Measurements from ENCODE around the gene SPPL2B. TPM values are rescaled to one million over a fixed set of nuclear protein-coding genes. Genes with fewer than 3 reads are reported as not detected.

Gene SPPL2B
- total and polyA plus RNA-seq, 8 donors, result 13.6 to 450 (median 74.1) TPM

DNA sequence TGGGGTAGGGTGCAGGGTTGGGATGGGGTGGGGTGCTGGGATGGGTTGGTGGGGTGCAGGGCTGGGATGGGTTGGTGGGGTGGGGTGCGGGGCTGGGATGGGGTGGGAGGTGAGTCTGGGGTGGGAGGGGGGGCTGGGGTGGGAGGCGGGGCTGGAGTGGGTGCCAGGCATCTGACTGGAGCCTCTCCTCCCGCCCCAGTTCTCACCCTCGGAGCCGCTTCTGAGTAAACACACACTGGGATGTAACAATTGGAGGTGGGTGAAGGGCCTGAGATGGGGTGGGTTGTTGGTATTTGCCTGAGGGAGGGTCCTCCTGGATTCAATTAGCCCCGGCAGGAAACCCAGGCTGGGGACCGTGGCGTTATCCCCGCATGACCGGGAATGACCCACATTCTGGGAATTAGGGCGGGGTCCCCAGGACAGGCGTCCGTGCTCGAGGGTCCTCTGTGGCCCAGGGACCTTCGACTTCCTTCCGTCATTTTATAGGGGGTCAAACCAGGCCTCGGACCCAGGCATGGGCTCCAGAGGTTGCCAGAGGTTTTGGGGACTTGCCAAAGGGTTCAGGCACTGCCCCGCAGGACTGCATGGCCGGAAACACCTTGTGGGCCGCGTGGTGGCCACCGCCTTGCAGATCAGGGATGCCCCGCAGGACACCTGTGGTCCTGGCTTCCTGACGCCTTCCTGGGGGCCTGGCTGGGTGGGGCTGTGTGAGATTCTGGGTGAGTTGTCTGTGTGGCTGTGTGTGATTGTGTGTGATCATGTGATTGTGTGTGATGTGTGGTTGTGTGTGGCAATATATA is 33.0 kb downstream of the SPPL2B start:
- no peaks in the 10 kb centered on the region for H3K36me3 ChIP-seq
- H3K27me3 ChIP-seq, result peaks cover 0 to 82% (median 36%) of the 10 kb centered on the region in 3 donors
- intact Hi-C loops (cut with DNase I; ENCODE audit: low total_unique reads), result no loop called here
- H3K27ac ChIP-seq, result no peak overlapping the region
- H3K4me3 ChIP-seq, result no peak overlapping the region
- no peak for DNase-seq
- H3K4me1 ChIP-seq, result peaks cover 0 to 11% (median 4%) of the 10 kb centered on the region in 4 donors
- H3K9me3 ChIP-seq, result no peaks in the 10 kb centered on the region
- 20 to 32% (median 24%) methylated on average over 16 to 24 of the region's 24 CpGs for WGBS, 5 donors
- no peak for TF ChIP-seq POLR2A (IDR thresholded peaks at IDR 0.05)
- no peak for TF ChIP-seq EP300 (IDR thresholded peaks at IDR 0.05)
- TF ChIP-seq, protein P1, sequence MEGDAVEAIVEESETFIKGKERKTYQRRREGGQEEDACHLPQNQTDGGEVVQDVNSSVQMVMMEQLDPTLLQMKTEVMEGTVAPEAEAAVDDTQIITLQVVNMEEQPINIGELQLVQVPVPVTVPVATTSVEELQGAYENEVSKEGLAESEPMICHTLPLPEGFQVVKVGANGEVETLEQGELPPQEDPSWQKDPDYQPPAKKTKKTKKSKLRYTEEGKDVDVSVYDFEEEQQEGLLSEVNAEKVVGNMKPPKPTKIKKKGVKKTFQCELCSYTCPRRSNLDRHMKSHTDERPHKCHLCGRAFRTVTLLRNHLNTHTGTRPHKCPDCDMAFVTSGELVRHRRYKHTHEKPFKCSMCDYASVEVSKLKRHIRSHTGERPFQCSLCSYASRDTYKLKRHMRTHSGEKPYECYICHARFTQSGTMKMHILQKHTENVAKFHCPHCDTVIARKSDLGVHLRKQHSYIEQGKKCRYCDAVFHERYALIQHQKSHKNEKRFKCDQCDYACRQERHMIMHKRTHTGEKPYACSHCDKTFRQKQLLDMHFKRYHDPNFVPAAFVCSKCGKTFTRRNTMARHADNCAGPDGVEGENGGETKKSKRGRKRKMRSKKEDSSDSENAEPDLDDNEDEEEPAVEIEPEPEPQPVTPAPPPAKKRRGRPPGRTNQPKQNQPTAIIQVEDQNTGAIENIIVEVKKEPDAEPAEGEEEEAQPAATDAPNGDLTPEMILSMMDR (IDR thresholded peaks at IDR 0.05), result no peak
- no peak for TF ChIP-seq POLR2AphosphoS5 (IDR thresholded peaks at IDR 0.05)

DNA sequence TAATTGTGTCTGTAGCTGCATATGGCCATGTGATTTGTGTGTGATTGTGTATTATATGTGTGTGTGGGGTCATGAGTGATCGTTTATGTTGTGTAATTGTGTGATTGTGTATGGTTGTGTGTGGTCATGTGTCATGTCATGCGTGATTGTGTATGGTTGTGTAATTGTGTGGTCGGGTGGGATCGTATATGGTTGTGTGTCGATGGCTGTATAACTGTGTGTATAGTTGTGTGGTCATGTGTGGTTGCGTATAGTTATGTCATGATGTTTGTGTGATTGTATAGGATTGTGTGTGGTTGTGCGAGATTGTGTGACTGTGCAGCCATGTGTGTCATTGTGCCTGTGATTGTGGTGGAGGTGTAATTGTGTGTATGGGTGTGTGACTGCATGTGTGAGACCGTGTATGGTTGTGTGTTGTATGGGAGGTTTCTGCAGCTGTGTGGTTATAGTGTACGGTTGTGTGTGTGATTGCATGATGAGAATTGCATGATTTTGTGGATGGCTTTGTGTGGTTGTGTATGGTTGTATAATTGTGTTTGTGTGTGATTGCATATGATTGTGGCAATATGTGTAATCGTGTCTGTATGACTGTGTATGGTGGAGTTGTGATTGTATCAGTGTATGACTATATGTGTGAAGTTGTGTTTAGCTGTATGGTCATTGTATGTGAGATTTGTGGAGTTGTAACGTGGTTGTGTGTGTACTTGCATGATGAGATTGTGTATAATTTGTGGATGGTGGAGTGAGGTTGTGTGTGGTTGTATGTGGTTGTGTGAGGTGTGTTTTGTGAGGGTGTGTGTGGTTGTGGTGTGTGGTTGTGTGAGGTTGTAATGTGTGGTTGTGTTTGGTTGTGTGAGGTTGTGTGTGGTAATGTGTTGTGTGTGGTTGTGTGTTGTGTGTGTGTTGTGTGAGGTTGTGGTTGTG is 33.8 kb downstream of the SPPL2B start:
- no peaks in the 10 kb centered on the region for H3K9me3 ChIP-seq
- intact Hi-C loops (cut with DNase I; ENCODE audit: low total_unique reads), result no loop called here
- H3K4me1 ChIP-seq, result peaks cover 0 to 11% (median 4%) of the 10 kb centered on the region in 4 donors
- no peak overlapping the region for H3K27ac ChIP-seq
- H3K4me3 ChIP-seq, result no peak overlapping the region
- TF ChIP-seq POLR2A (IDR thresholded peaks at IDR 0.05) (no peak), POLR2AphosphoS5 (IDR thresholded peaks at IDR 0.05) (no peak), EP300 (IDR thresholded peaks at IDR 0.05) (no peak)
- TF ChIP-seq, protein P1 (IDR thresholded peaks at IDR 0.05), result no peak
- no peaks in the 10 kb centered on the region for H3K36me3 ChIP-seq
- peaks cover 0 to 86% (median 36%) of the 10 kb centered on the region in 3 donors for H3K27me3 ChIP-seq
- WGBS, 5 donors, result 87 to 92% (median 91%) methylated on average over 11 of the region's 11 CpGs
- no peak for DNase-seq

DNA sequence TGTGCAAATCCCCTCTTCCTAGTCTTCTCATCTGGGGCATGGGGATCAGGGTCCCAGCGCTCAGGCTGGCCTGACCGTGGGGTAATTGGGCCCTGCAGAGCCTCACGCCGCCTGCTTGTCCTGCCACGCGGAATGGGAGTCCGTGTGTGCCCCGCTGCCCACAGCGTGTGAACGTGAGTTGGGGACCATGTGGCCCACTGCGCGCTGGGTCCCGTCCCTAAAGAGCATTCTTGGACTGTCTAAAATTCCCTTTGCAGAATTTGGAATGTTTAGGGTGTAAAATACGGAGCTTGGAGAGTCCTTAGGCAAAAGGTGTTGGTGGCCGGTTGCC is 34.5 kb downstream of the SPPL2B start:
- no peak overlapping the region for H3K27ac ChIP-seq
- WGBS, 5 donors, result 79 to 84% (median 82%) methylated on average over 15 of the region's 15 CpGs
- TF ChIP-seq EP300 (IDR thresholded peaks at IDR 0.05) (no peak), POLR2AphosphoS5 (IDR thresholded peaks at IDR 0.05) (no peak)
- peaks cover 0 to 11% (median 4%) of the 10 kb centered on the region in 4 donors for H3K4me1 ChIP-seq
- H3K9me3 ChIP-seq, result no peaks in the 10 kb centered on the region
- intact Hi-C loops (cut with DNase I; ENCODE audit: low total_unique reads), result no loop called here
- DNase-seq, result no peak
- no peaks in the 10 kb centered on the region for H3K36me3 ChIP-seq
- H3K27me3 ChIP-seq, result peaks cover 0 to 86% (median 36%) of the 10 kb centered on the region in 3 donors
- no peak overlapping the region for H3K4me3 ChIP-seq

DNA sequence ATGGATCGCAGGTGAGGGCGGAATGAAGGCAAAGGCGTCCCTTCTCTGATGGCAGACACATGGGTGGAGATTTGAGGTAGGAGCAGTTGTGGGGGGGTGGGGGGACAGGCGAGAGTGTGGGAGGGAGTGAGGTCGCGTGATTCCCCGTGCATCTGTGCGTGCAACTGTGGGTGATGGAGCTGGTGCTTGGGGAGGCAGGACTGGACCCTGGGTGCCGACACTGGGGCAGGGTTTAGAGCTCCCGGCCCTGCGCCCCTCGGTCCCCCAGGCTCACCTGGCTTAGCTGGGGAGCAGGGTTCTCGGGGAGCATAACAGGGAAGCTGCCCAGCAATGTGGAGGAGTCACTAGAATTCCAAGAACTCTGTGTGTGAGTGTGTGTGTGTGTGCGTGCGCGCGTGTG is 34.9 kb downstream of the SPPL2B start:
- no peaks in the 10 kb centered on the region for H3K9me3 ChIP-seq
- H3K4me3 ChIP-seq, result no peak overlapping the region
- H3K27ac ChIP-seq, result no peak overlapping the region
- no peaks in the 10 kb centered on the region for H3K36me3 ChIP-seq
- DNase-seq, result no peak
- peaks cover 0 to 11% (median 4%) of the 10 kb centered on the region in 4 donors for H3K4me1 ChIP-seq
- intact Hi-C loops (cut with DNase I; ENCODE audit: low total_unique reads), result no loop called here
- peaks cover 0 to 85% (median 36%) of the 10 kb centered on the region in 3 donors for H3K27me3 ChIP-seq
- TF ChIP-seq POLR2A (IDR thresholded peaks at IDR 0.05) (no peak), POLR2AphosphoS5 (IDR thresholded peaks at IDR 0.05) (no peak), EP300 (IDR thresholded peaks at IDR 0.05) (no peak)
- TF ChIP-seq, protein P1 (IDR thresholded peaks at IDR 0.05), result no peak
- 71 to 80% (median 76%) methylated on average over 17 of the region's 17 CpGs for WGBS, 5 donors
